Activated naive CD4-positive, alpha-beta T cell (primary cell): ENCODE data around the gene TTLL1.
"Not testable (repeated sequence)": the region's sequence is repeated elsewhere in the genome, so short reads cannot be mapped to it uniquely, and the experiment has no call there.

Source experiments
- DNase-seq, 4 experiments: peaks; one replicate each; lab custom pipeline; 2025; lab: John Stamatoyannopoulos, UW

Gene TTLL1

GRCh38 chr22:43013355-43014315 lies 75.6 kb downstream of the TTLL1 start:
- no peak for DNase-seq

GRCh38 chr22:43012390-43012789 lies 76.8 kb downstream of the TTLL1 start:
- DNase-seq, result no peak

GRCh38 chr22:43011079-43011478 lies 78.1 kb downstream of the TTLL1 start:
- no peak for DNase-seq

GRCh38 chr22:43009444-43009843 lies 79.7 kb downstream of the TTLL1 start:
- DNase-seq, result no peak

GRCh38 chr22:43008921-43009320 lies 80.3 kb downstream of the TTLL1 start:
- no peak for DNase-seq

- no peak for DNase-seq
These were observed 80.7 kb downstream of the TTLL1 start for GRCh38 chr22:43008509-43008908.

- no peak for DNase-seq
These were observed 81.6 kb downstream of the TTLL1 start for GRCh38 chr22:43007519-43008102.

- no peak for DNase-seq
These were observed 82.4 kb downstream of the TTLL1 start for GRCh38 chr22:43006753-43007152.

- DNase-seq, result no peak
These were observed 83.1 kb downstream of the TTLL1 start for GRCh38 chr22:43006016-43006505.

GRCh38 chr22:43005106-43005505 lies 84.1 kb downstream of the TTLL1 start:
- DNase-seq, result no peak

- DNase-seq, result no peak
These were observed 84.7 kb downstream of the TTLL1 start for GRCh38 chr22:43004362-43005035.

GRCh38 chr22:43002202-43002586 lies 87.0 kb downstream of the TTLL1 start:
- DNase-seq, result no peak

GRCh38 chr22:43001271-43002201 lies 87.7 kb downstream of the TTLL1 start:
- no peak for DNase-seq

- no peak for DNase-seq
These were observed 88.6 kb downstream of the TTLL1 start for GRCh38 chr22:43000441-43001175.

GRCh38 chr22:42997582-42998090 lies 91.6 kb downstream of the TTLL1 start:
- DNase-seq, result no peak

- no peak for DNase-seq
These were observed 92.4 kb downstream of the TTLL1 start for GRCh38 chr22:42996646-42997365.

GRCh38 chr22:42995654-42996053 lies 93.5 kb downstream of the TTLL1 start:
- DNase-seq, result not testable (repeated sequence)

- no peak for DNase-seq
These were observed 94.2 kb downstream of the TTLL1 start for GRCh38 chr22:42994917-42995562.

GRCh38 chr22:42994276-42994916 lies 94.8 kb downstream of the TTLL1 start:
- no peak for DNase-seq
